Activated naive CD4-positive, alpha-beta T cell treated with anti-CD3 and anti-CD28 coated beads, Interleukin-2, amount 10 ng/mL, durations not matched to agents 7 days and 5 days (primary cell): ENCODE data around the gene ZFP42.
"Not testable (repeated sequence)": the region's sequence is repeated elsewhere in the genome, so short reads cannot be mapped to it uniquely, and the experiment has no call there.

ENCODE experiments used
- CTCF ChIA-PET: fragments of 350-600 bp; sonication (Branson Sonifier 250); formaldehyde crosslinking; loops from one replicate; lab custom pipeline; 2021; ENCODE audit warnings: antibody characterized with exemption; lab: Charles Lee
- DNase-seq: peaks from one replicate; pipeline ENCODE4 v3.0.0-alpha.2; 2020
- H3K27ac Mint-ChIP-seq: one replicate; pipeline ENCODE4 v1.8.0; 2021; ENCODE audit warnings: mild to moderate bottlenecking, moderate library complexity, mixed read lengths
- H3K27me3 Mint-ChIP-seq: one replicate; pipeline ENCODE4 v1.8.0; 2021; ENCODE audit warnings: mild to moderate bottlenecking, mixed read lengths
- H3K36me3 Mint-ChIP-seq: one replicate; pipeline ENCODE4 v1.8.0; 2021; ENCODE audit warnings: mixed read lengths
- H3K4me1 Mint-ChIP-seq: one replicate; pipeline ENCODE4 v1.8.0; 2021; ENCODE audit warnings: mixed read lengths
- H3K4me3 Mint-ChIP-seq: one replicate; pipeline ENCODE4 v1.8.0; 2021; ENCODE audit warnings: mild to moderate bottlenecking, moderate library complexity, mixed read lengths
- H3K9me3 Mint-ChIP-seq: one replicate; pipeline ENCODE4 v1.8.0; 2021; ENCODE audit warnings: mixed read lengths

The ZFP42 gene

DNA sequence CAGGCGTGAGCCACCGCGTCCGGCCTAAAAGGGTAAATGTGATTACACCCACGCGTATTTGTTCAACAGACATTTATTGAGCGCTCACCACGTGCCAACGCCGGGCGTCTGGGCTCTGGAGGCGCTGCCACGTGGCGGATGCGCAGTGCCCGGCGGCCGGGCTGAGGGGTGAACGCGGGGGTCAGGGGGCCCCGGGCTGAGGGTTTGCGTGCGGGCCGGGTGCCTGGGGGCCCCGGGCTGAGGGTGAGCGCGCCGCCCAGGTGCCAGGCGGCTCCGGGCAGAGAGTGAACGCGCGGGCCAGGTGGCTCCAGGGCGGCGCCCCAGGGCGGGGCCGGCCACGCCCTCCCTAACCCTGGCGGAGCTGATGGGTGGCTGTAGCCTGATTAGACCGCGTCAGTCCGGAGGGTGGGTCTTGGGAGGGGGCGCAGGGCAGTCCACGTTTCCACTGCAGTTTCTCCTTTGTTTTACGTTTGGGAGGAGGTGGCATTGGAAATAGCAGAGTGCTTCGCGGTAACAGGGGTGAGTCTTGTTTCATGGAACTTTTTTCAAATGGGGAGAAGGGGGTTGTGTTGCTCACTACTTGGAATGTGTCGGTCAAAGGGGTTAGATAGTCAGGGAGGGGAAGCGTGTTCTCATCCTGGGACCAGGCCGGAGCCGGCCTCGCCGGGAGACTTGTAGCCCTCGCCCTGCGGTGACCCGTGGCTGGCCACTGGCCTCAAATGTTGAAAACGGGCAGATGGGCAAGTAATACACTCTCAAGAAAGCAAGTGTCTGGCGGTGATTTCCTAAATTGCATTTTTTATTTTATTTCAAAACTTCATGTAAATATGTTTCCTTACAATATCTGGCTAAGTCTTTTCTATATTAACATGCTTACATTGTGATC, at the start of gene ZFP42:
ZFP42 (plus strand) TSS at position 450 of the 886 bp plus-strand sequence. CDS start 7,037 bp downstream, outside the sequence.
- Mint-ChIP-seq H3K4me3 (no peak within 1 kb of the TSS), H3K4me1 (no peaks in the 10 kb centered on the region)
- CTCF ChIA-PET, result no interaction called here

DNA sequence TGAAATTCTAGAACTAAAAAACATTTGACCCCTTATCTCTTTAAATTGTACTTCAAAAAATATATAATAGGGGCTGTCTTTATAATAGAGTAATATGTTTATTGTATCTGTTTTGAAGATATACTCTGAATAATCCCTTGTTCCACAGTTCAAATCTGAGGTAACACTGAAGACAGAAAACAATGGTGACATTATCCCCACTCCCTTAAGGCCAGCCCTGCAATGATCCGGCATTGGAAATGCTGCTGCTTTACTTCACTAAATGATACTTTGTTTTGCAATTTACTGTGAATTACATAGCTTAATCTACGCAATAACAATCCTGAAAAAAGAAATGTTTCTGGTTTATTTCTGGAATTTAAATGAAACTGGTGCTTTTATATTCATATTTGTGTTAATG, 34.4 kb upstream of the ZFP42 start:
- CTCF ChIA-PET, result no interaction called here
- Mint-ChIP-seq H3K36me3 (no peaks in the 10 kb centered on the region), H3K27me3 (no peaks in the 10 kb centered on the region), H3K9me3 (peaks cover 16% of the 10 kb centered on the region), H3K4me3 (no peak overlapping the region), H3K27ac (no peak overlapping the region), H3K4me1 (no peaks in the 10 kb centered on the region)
- no peak for DNase-seq

More for the DNA sequence above, at the start of gene ZFP42:
- Mint-ChIP-seq H3K27ac (no peak within 1 kb of the TSS), H3K9me3 (peaks cover 15% of the 10 kb centered on the region), H3K36me3 (no peaks in the 10 kb centered on the region), H3K27me3 (peaks cover 13% of the 10 kb centered on the region)
- no peak for DNase-seq

DNA sequence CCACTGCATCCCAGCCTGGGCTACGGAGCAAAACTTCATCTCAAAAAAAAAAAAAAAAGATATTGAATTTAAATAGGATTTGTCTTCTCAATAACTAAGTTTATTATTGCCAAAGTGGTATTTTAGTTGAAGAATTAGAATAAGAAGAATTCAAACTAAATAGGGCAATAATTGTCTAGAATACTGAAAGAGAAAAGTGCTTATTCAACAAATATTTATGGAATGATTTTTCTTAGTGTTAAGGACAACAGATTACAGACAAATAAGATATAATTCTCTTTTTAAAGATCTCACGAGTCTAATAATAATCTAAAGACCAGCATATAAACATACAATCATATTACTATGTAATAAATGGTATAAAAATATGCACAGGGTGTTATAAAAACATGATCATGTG, 33.6 kb upstream of the ZFP42 start:
- Mint-ChIP-seq H3K4me3 (no peak overlapping the region), H3K27me3 (no peaks in the 10 kb centered on the region), H3K4me1 (no peaks in the 10 kb centered on the region), H3K27ac (no peak overlapping the region), H3K9me3 (peaks cover 13% of the 10 kb centered on the region), H3K36me3 (no peaks in the 10 kb centered on the region)
- DNase-seq, result no peak
- CTCF ChIA-PET, result no interaction called here

- no peak overlapping the region for H3K4me3 Mint-ChIP-seq
- H3K9me3 Mint-ChIP-seq, result peaks cover 11% of the 10 kb centered on the region
- no peaks in the 10 kb centered on the region for H3K36me3 Mint-ChIP-seq
- no peak for DNase-seq
- H3K27ac Mint-ChIP-seq, result no peak overlapping the region
- no peaks in the 10 kb centered on the region for H3K4me1 Mint-ChIP-seq
- H3K27me3 Mint-ChIP-seq, result no peaks in the 10 kb centered on the region
- CTCF ChIA-PET, result no interaction called here
Observed at GRCh38 chr4:187962926-187963325, 32.6 kb upstream of the ZFP42 start.

- DNase-seq, result no peak
- Mint-ChIP-seq H3K9me3 (peaks cover 7% of the 10 kb centered on the region), H3K4me1 (no peaks in the 10 kb centered on the region), H3K36me3 (no peaks in the 10 kb centered on the region), H3K4me3 (no peak overlapping the region), H3K27ac (no peak overlapping the region), H3K27me3 (no peaks in the 10 kb centered on the region)
- CTCF ChIA-PET, result interaction anchor here (0.6 kb wide), 1 partner anchor 1692 kb away, joined by 3 read pairs; no protein-coding TSS in a partner anchor
Observed at GRCh38 chr4:187965726-187966125, 29.8 kb upstream of the ZFP42 start.

GRCh38 chr4:187972135-187972534, 23.4 kb upstream of the ZFP42 start:
- no peaks in the 10 kb centered on the region for H3K4me1 Mint-ChIP-seq
- CTCF ChIA-PET, result no interaction called here
- no peaks in the 10 kb centered on the region for H3K27me3 Mint-ChIP-seq
- H3K36me3 Mint-ChIP-seq, result no peaks in the 10 kb centered on the region
- no peak for DNase-seq
- H3K27ac Mint-ChIP-seq, result no peak overlapping the region
- peaks cover 8% of the 10 kb centered on the region for H3K9me3 Mint-ChIP-seq
- no peak overlapping the region for H3K4me3 Mint-ChIP-seq

- DNase-seq, result no peak
- Mint-ChIP-seq H3K36me3 (no peaks in the 10 kb centered on the region), H3K9me3 (peaks cover 25% of the 10 kb centered on the region), H3K4me3 (no peak overlapping the region), H3K4me1 (no peaks in the 10 kb centered on the region), H3K27me3 (no peaks in the 10 kb centered on the region), H3K27ac (no peak overlapping the region)
- CTCF ChIA-PET, result no interaction called here
Observed at GRCh38 chr4:187983746-187984145, 11.8 kb upstream of the ZFP42 start.

DNA sequence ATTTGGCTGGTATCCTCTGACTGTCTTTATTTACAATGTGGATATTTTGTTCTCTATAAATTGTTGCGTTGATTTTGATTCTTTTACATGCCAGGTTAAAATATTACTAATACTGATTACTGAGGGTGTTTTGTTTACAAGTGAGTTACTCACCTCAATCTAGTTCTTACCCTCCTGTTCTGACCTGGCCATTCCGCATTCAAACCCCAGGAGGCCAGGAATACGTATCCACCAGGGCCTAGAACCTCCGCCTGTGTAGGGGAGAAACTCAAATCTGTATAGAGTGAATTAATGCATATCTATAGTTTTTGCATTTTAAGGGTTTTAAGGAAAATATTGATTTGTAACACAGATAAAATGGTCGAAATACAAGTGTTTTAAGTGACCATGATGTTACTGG, 2.6 kb upstream of the ZFP42 start:
- Mint-ChIP-seq H3K4me1 (no peaks in the 10 kb centered on the region), H3K4me3 (no peak overlapping the region), H3K27ac (no peak overlapping the region), H3K27me3 (peaks cover 13% of the 10 kb centered on the region), H3K9me3 (peaks cover 12% of the 10 kb centered on the region), H3K36me3 (no peaks in the 10 kb centered on the region)
- CTCF ChIA-PET, result no interaction called here
- DNase-seq, result no peak

GRCh38 chr4:187993827-187994226, 1.7 kb upstream of the ZFP42 start:
- DNase-seq, result no peak
- Mint-ChIP-seq H3K4me3 (no peak overlapping the region), H3K27me3 (peaks cover 13% of the 10 kb centered on the region), H3K9me3 (peaks cover 12% of the 10 kb centered on the region), H3K4me1 (no peaks in the 10 kb centered on the region), H3K27ac (no peak overlapping the region), H3K36me3 (no peaks in the 10 kb centered on the region)
- CTCF ChIA-PET, result no interaction called here

GRCh38 chr4:187996502-187997177, 1.1 kb downstream of the ZFP42 start:
- peaks cover 13% of the 10 kb centered on the region for H3K27me3 Mint-ChIP-seq
- H3K9me3 Mint-ChIP-seq, result peaks cover 14% of the 10 kb centered on the region
- no peak overlapping the region for H3K27ac Mint-ChIP-seq
- H3K36me3 Mint-ChIP-seq, result no peaks in the 10 kb centered on the region
- no peak for DNase-seq
- H3K4me1 Mint-ChIP-seq, result no peaks in the 10 kb centered on the region
- no peak overlapping the region for H3K4me3 Mint-ChIP-seq
- CTCF ChIA-PET, result no interaction called here

DNA sequence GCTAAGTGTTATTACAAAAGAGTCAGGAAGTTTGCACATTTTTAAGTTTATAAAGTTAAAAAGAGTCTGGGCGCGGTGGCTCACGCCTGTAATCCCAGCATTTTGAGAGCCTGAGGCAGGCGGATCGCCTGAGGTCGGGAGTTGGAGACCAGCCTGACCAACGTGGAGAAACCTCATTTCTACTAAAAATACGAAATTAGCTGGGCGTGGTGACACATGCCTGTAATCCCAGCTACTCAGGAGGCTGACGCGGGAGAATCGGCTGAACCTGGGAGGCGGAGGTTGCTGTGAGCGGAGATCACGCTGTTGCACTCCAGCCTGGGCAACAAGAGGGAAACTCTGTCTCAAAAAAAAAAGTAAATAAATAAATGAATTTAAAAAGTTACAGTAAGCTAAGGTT, 2.4 kb downstream of the ZFP42 start:
- H3K4me1 Mint-ChIP-seq, H3K27ac Mint-ChIP-seq, DNase-seq, H3K4me3 Mint-ChIP-seq, CTCF ChIA-PET, H3K36me3 Mint-ChIP-seq: not testable (repeated sequence)
- H3K27me3 Mint-ChIP-seq, result peaks cover 13% of the 10 kb centered on the region
- peaks cover 21% of the 10 kb centered on the region for H3K9me3 Mint-ChIP-seq

GRCh38 chr4:187999406-187999932, 3.9 kb downstream of the ZFP42 start:
- H3K27me3 Mint-ChIP-seq, result peaks cover 13% of the 10 kb centered on the region
- CTCF ChIA-PET, result no interaction called here
- H3K27ac Mint-ChIP-seq, result no peak overlapping the region
- peaks cover 21% of the 10 kb centered on the region for H3K9me3 Mint-ChIP-seq
- no peak overlapping the region for H3K4me3 Mint-ChIP-seq
- no peak for DNase-seq
- no peaks in the 10 kb centered on the region for H3K4me1 Mint-ChIP-seq
- H3K36me3 Mint-ChIP-seq, result no peaks in the 10 kb centered on the region

- Mint-ChIP-seq H3K27me3 (no peaks in the 10 kb centered on the region), H3K36me3 (no peaks in the 10 kb centered on the region), H3K4me3 (no peak overlapping the region), H3K9me3 (peaks cover 16% of the 10 kb centered on the region), H3K4me1 (no peaks in the 10 kb centered on the region), H3K27ac (no peak overlapping the region)
- no peak for DNase-seq
- CTCF ChIA-PET, result no interaction called here
Observed at GRCh38 chr4:188002323-188002722, 6.8 kb downstream of the ZFP42 start.

DNA sequence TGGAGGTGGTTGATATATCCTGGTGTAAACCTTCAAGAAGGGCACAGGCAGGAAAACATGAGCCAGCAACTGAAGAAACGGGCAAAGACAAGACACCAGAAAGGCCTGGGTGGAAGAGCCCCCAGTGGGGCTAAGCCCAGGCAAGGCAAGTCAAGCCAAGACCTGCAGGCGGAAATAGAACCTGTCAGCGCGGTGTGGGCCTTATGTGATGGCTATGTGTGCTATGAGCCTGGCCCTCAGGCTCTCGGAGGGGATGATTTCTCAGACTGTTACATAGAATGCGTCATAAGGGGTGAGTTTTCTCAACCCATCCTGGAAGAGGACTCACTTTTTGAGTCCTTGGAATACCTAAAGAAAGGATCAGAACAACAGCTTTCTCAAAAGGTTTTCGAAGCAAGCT, 7.2 kb downstream of the ZFP42 start:
- CTCF ChIA-PET, result no interaction called here
- Mint-ChIP-seq H3K4me1 (no peaks in the 10 kb centered on the region), H3K9me3 (peaks cover 14% of the 10 kb centered on the region), H3K27ac (no peak overlapping the region), H3K36me3 (no peaks in the 10 kb centered on the region), H3K4me3 (no peak overlapping the region), H3K27me3 (no peaks in the 10 kb centered on the region)
- DNase-seq, result no peak

GRCh38 chr4:188005561-188005960, 10.0 kb downstream of the ZFP42 start:
- CTCF ChIA-PET, result no interaction called here
- no peak overlapping the region for H3K27ac Mint-ChIP-seq
- H3K27me3 Mint-ChIP-seq, result no peaks in the 10 kb centered on the region
- H3K4me1 Mint-ChIP-seq, result no peaks in the 10 kb centered on the region
- H3K9me3 Mint-ChIP-seq, result peaks cover 16% of the 10 kb centered on the region
- H3K4me3 Mint-ChIP-seq, result no peak overlapping the region
- no peak for DNase-seq
- H3K36me3 Mint-ChIP-seq, result no peaks in the 10 kb centered on the region
